GM21528 (cell line): ENCODE data around the gene ANXA2.

Source experiments
- ATAC-seq: cut with Tn5 transposase; IDR thresholded peaks from one replicate; pipeline ENCODE4 v1.9.1; 2021; ENCODE audit warnings: mild to moderate bottlenecking, moderate library complexity; ENCODE audit not compliant: unreplicated experiment, low FRiP score

ANXA2 gene

GRCh38 chr15:60390871-60391501 lies 6.8 kb downstream of the ANXA2 start:
- ATAC-seq, result no peak

- no peak for ATAC-seq
Measured at GRCh38 chr15:60390231-60390630, 7.6 kb downstream of the ANXA2 start.

- no peak for ATAC-seq
Measured at GRCh38 chr15:60389261-60390077, 8.3 kb downstream of the ANXA2 start.

GRCh38 chr15:60387321-60387720 lies 10.5 kb downstream of the ANXA2 start:
- no peak for ATAC-seq

GRCh38 chr15:60386615-60387014 lies 11.2 kb downstream of the ANXA2 start:
- no peak for ATAC-seq

- no peak for ATAC-seq
Measured at GRCh38 chr15:60385620-60386552, 11.9 kb downstream of the ANXA2 start.

- no peak for ATAC-seq
Measured at GRCh38 chr15:60384526-60385126, 13.2 kb downstream of the ANXA2 start.

- no peak for ATAC-seq
Measured at GRCh38 chr15:60384053-60384452, 13.7 kb downstream of the ANXA2 start.

GRCh38 chr15:60382773-60383674 lies 14.8 kb downstream of the ANXA2 start:
- ATAC-seq, result no peak

GRCh38 chr15:60381148-60381788 lies 16.5 kb downstream of the ANXA2 start:
- ATAC-seq, result no peak

GRCh38 chr15:60379525-60380274 lies 18.1 kb downstream of the ANXA2 start:
- ATAC-seq, result no peak

GRCh38 chr15:60379185-60379524 lies 18.6 kb downstream of the ANXA2 start:
- no peak for ATAC-seq

- ATAC-seq, result no peak
Measured at GRCh38 chr15:60376677-60377095, 21.1 kb downstream of the ANXA2 start.

GRCh38 chr15:60375306-60375705 lies 22.5 kb downstream of the ANXA2 start:
- no peak for ATAC-seq

- no peak for ATAC-seq
Measured at GRCh38 chr15:60374628-60375081, 23.1 kb downstream of the ANXA2 start.

- no peak for ATAC-seq
Measured at GRCh38 chr15:60374209-60374608, 23.6 kb downstream of the ANXA2 start.

GRCh38 chr15:60373745-60374144 lies 24.0 kb downstream of the ANXA2 start:
- ATAC-seq, result no peak

GRCh38 chr15:60373327-60373726 lies 24.5 kb downstream of the ANXA2 start:
- no peak for ATAC-seq
